ENCODE results near the gene CD48.

DNA sequence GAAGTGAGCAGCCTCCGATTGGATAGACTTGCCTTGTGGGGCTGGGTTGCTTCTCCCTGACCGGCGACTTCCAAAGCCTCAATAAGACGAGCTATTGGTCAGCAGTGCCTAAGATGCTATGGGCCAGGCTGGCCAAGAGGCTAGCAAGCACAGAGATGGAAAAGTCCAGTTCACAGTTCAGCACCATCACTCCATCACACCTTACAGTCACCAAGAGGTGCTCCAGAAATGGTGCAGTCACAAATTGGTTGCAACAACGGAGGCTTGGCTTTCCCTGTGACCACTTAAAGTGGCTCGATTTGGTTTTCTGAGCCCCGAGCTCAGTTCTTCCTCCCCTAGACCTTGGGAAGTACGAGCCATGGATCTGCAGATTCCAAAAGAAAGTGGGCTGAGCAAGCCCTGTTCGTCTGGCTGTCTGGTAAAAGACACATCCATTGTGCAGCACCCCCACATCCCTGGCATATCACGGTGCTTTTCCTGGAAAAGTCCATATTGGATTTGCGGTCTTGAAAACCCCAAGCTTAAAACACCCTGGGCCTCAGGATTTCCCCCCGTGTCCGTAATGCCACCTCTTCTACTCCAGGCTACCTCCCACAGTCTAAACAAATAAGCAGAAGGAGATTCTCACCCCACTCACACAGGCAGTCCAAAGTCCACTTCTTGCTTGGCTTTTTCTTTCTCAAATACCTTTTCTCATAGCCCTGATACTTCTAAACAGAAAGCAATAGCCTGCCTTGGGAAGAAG, 66.1 kb downstream of the CD48 start:
- TF ChIP-seq RCOR1 (IDR thresholded peaks at IDR 0.05; ENCODE audit: insufficient replicate concordance, low read length) (no peak), POLR2A (IDR thresholded peaks at IDR 0.05; ENCODE audit: low read depth, low read length) (no peak), MAZ (IDR thresholded peaks at IDR 0.05; ENCODE audit: borderline replicate concordance, low read depth, low read length) (no peak), MXI1 (IDR thresholded peaks at IDR 0.05; ENCODE audit: borderline replicate concordance, low read depth, low read length) (no peak), RAD21 (IDR thresholded peaks at IDR 0.05; ENCODE audit: low read length) (no peak), RFX5 (IDR thresholded peaks at IDR 0.05; ENCODE audit: low read depth, low read length) (no peak), CEBPB (IDR thresholded peaks at IDR 0.05; ENCODE audit: low read depth, low read length) (no peak), MAFK (IDR thresholded peaks at IDR 0.05; ENCODE audit: low read depth, low read length) (no peak), USF2 (IDR thresholded peaks at IDR 0.05; ENCODE audit: low read depth, low read length) (no peak), SMC3 (IDR thresholded peaks at IDR 0.05; ENCODE audit: low read depth, low read length) (no peak)
- TF ChIP-seq, protein P1, sequence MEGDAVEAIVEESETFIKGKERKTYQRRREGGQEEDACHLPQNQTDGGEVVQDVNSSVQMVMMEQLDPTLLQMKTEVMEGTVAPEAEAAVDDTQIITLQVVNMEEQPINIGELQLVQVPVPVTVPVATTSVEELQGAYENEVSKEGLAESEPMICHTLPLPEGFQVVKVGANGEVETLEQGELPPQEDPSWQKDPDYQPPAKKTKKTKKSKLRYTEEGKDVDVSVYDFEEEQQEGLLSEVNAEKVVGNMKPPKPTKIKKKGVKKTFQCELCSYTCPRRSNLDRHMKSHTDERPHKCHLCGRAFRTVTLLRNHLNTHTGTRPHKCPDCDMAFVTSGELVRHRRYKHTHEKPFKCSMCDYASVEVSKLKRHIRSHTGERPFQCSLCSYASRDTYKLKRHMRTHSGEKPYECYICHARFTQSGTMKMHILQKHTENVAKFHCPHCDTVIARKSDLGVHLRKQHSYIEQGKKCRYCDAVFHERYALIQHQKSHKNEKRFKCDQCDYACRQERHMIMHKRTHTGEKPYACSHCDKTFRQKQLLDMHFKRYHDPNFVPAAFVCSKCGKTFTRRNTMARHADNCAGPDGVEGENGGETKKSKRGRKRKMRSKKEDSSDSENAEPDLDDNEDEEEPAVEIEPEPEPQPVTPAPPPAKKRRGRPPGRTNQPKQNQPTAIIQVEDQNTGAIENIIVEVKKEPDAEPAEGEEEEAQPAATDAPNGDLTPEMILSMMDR (conservative IDR thresholded peaks at IDR 0.05; ENCODE audit: low read depth, low read length), result no peak
- TF ChIP-seq, protein P2, sequence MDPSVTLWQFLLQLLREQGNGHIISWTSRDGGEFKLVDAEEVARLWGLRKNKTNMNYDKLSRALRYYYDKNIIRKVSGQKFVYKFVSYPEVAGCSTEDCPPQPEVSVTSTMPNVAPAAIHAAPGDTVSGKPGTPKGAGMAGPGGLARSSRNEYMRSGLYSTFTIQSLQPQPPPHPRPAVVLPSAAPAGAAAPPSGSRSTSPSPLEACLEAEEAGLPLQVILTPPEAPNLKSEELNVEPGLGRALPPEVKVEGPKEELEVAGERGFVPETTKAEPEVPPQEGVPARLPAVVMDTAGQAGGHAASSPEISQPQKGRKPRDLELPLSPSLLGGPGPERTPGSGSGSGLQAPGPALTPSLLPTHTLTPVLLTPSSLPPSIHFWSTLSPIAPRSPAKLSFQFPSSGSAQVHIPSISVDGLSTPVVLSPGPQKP (IDR thresholded peaks at IDR 0.05; ENCODE audit: borderline replicate concordance, low read depth, low read length), result no peak
